HEK293 (cell line): ENCODE results near the gene RUNX1.

ENCODE experiments used
- BCL11A ChIP-seq: fragments of 450-650 bp; formaldehyde crosslinking; IDR thresholded peaks from 2 replicates; pipeline ENCODE4 v1.5.1; 2016; ENCODE audit warnings: low read depth, missing biosample characterization, missing genetic modification characterization
- GFI1B ChIP-seq: fragments of 450-650 bp; formaldehyde crosslinking; IDR thresholded peaks from 2 replicates; pipeline ENCODE4 v1.5.1; 2016; ENCODE audit warnings: missing biosample characterization, missing genetic modification characterization
- IKZF3 ChIP-seq: fragments of 450-650 bp; IDR thresholded peaks from 2 replicates; pipeline ENCODE4 v1.5.0; 2018; ENCODE audit warnings: missing biosample characterization, mild to moderate bottlenecking, missing genetic modification characterization, moderate library complexity
- KLF17 ChIP-seq: fragments of 450-650 bp; formaldehyde crosslinking; IDR thresholded peaks from 2 replicates; pipeline ENCODE4 v1.5.1; 2016; ENCODE audit warnings: missing biosample characterization, missing genetic modification characterization
- OVOL3 ChIP-seq: fragments of 450-650 bp; formaldehyde crosslinking; IDR thresholded peaks from 2 replicates; pipeline ENCODE4 v1.5.1; 2016; ENCODE audit warnings: missing biosample characterization, missing genetic modification characterization
- SALL2 ChIP-seq: fragments of 450-650 bp; formaldehyde crosslinking; IDR thresholded peaks from 2 replicates; pipeline ENCODE4 v1.5.0; 2017; ENCODE audit warnings: missing biosample characterization, mild to moderate bottlenecking, missing genetic modification characterization, borderline replicate concordance
- SCRT1 ChIP-seq: fragments of 450-650 bp; formaldehyde crosslinking; IDR thresholded peaks from 2 replicates; pipeline ENCODE4 v1.5.1; 2016; ENCODE audit warnings: missing biosample characterization, missing genetic modification characterization, borderline replicate concordance
- SP3 ChIP-seq: fragments of 450-650 bp; formaldehyde crosslinking; IDR thresholded peaks from 2 replicates; pipeline ENCODE4 v1.5.1; 2016; ENCODE audit warnings: missing biosample characterization, missing genetic modification characterization
- SP7 ChIP-seq: fragments of 450-650 bp; formaldehyde crosslinking; IDR thresholded peaks from 2 replicates; pipeline ENCODE4 v1.5.1; 2016; ENCODE audit warnings: missing biosample characterization, missing genetic modification characterization
- TRIM28 ChIP-seq: IDR thresholded peaks from 2 replicates; pipeline ENCODE4 v1.6.1; 2011; ENCODE audit warnings: low read length, control low read depth, borderline replicate concordance
- ZEB2 ChIP-seq: fragments of 450-650 bp; formaldehyde crosslinking; IDR thresholded peaks from 2 replicates; pipeline ENCODE4 v1.5.1; 2016; ENCODE audit warnings: missing biosample characterization, missing genetic modification characterization
- ZFP3 ChIP-seq: fragments of 450-650 bp; formaldehyde crosslinking; IDR thresholded peaks from 2 replicates; pipeline ENCODE4 v1.5.1; 2016; ENCODE audit warnings: low read depth, missing biosample characterization, missing genetic modification characterization
- ZFP41 ChIP-seq: fragments of 450-650 bp; formaldehyde crosslinking; IDR thresholded peaks from 2 replicates; pipeline ENCODE4 v1.5.1; 2016; ENCODE audit warnings: missing biosample characterization, missing genetic modification characterization, borderline replicate concordance
- ZNF114 ChIP-seq: fragments of 450-650 bp; formaldehyde crosslinking; IDR thresholded peaks from 2 replicates; pipeline ENCODE4 v1.5.0; 2017; ENCODE audit warnings: missing biosample characterization, missing genetic modification characterization
- ZNF121 ChIP-seq: fragments of 450-650 bp; formaldehyde crosslinking; IDR thresholded peaks from 2 replicates; pipeline ENCODE4 v1.5.1; 2016; ENCODE audit warnings: missing biosample characterization, missing genetic modification characterization
- ZNF138 ChIP-seq: fragments of 450-650 bp; formaldehyde crosslinking; IDR thresholded peaks from 2 replicates; pipeline ENCODE4 v1.5.1; 2016; ENCODE audit warnings: missing biosample characterization, missing genetic modification characterization, borderline replicate concordance
- ZNF18 ChIP-seq: fragments of 450-650 bp; formaldehyde crosslinking; IDR thresholded peaks from 2 replicates; pipeline ENCODE4 v1.5.1; 2016; ENCODE audit warnings: missing biosample characterization, missing genetic modification characterization
- ZNF23 ChIP-seq: fragments of 450-650 bp; formaldehyde crosslinking; IDR thresholded peaks from 2 replicates; pipeline ENCODE4 v1.5.1; 2016; ENCODE audit warnings: missing biosample characterization, missing genetic modification characterization, borderline replicate concordance
- ZNF266 ChIP-seq: fragments of 450-650 bp; formaldehyde crosslinking; IDR thresholded peaks from 2 replicates; pipeline ENCODE4 v1.5.1; 2016; ENCODE audit warnings: missing biosample characterization, missing genetic modification characterization, low read depth
- ZNF274 ChIP-seq, 2 experiments: fragments of 200-500 bp in 1 of 2; fragments of 450-650 bp in 1 of 2; sonication (Bioruptor generic) in 1 of 2; formaldehyde crosslinking in 1 of 2; IDR thresholded peaks; 2 replicates each; pipeline versions ENCODE4 v1.5.1 to v1.6.1; 2014 to 2016; ENCODE audit warnings: borderline replicate concordance in 1 of 2, inconsistent platforms in 1 of 2, low read length in 1 of 2, missing biosample characterization in 1 of 2, missing genetic modification characterization in 1 of 2
- ZNF292 ChIP-seq: fragments of 450-650 bp; formaldehyde crosslinking; IDR thresholded peaks from 2 replicates; pipeline ENCODE4 v1.5.1; 2016; ENCODE audit warnings: low read depth, missing biosample characterization, missing genetic modification characterization, borderline replicate concordance
- ZNF529 ChIP-seq: fragments of 450-650 bp; formaldehyde crosslinking; IDR thresholded peaks from 2 replicates; pipeline ENCODE4 v1.5.1; 2017; ENCODE audit warnings: missing genetic modification characterization, missing biosample characterization; ENCODE audit not compliant: insufficient replicate concordance
- ZNF530 ChIP-seq: fragments of 450-650 bp; formaldehyde crosslinking; IDR thresholded peaks from 2 replicates; pipeline ENCODE4 v1.5.1; 2016; ENCODE audit warnings: low read depth, missing biosample characterization, missing genetic modification characterization
- ZNF549 ChIP-seq: fragments of 450-650 bp; IDR thresholded peaks from 2 replicates; pipeline ENCODE4 v1.5.1; 2018; ENCODE audit warnings: missing biosample characterization, missing genetic modification characterization, mild to moderate bottlenecking, inconsistent platforms, moderate library complexity
- ZNF561 ChIP-seq: fragments of 450-650 bp; IDR thresholded peaks from 2 replicates; pipeline ENCODE4 v1.5.1; 2018; ENCODE audit warnings: missing biosample characterization, missing genetic modification characterization, borderline replicate concordance
- ZNF610 ChIP-seq: fragments of 450-650 bp; formaldehyde crosslinking; IDR thresholded peaks from 2 replicates; pipeline ENCODE4 v1.5.1; 2016; ENCODE audit warnings: missing biosample characterization, missing genetic modification characterization, borderline replicate concordance
- ZNF645 ChIP-seq: fragments of 450-650 bp; formaldehyde crosslinking; IDR thresholded peaks from 2 replicates; pipeline ENCODE4; 2016; ENCODE audit warnings: missing biosample characterization, missing genetic modification characterization
- ZNF658 ChIP-seq: fragments of 450-650 bp; formaldehyde crosslinking; IDR thresholded peaks from 2 replicates; pipeline ENCODE4; 2016; ENCODE audit warnings: missing biosample characterization, missing genetic modification characterization
- ZNF792 ChIP-seq: fragments of 450-650 bp; formaldehyde crosslinking; IDR thresholded peaks from 2 replicates; pipeline ENCODE4 v1.5.1; 2016; ENCODE audit warnings: missing biosample characterization, missing genetic modification characterization
- ZSCAN16 ChIP-seq: fragments of 450-650 bp; formaldehyde crosslinking; IDR thresholded peaks from 2 replicates; pipeline ENCODE4 v1.5.1; 2016; ENCODE audit warnings: missing biosample characterization, missing genetic modification characterization
- ZSCAN4 ChIP-seq: fragments of 450-650 bp; formaldehyde crosslinking; IDR thresholded peaks from 2 replicates; pipeline ENCODE4 v1.5.1; 2017; ENCODE audit warnings: missing biosample characterization, missing genetic modification characterization
- TF ChIP-seq, protein P1 (sequence below): fragments of 450-650 bp; formaldehyde crosslinking; IDR thresholded peaks from 2 replicates; pipeline ENCODE4 v1.5.1; 2016; ENCODE audit warnings: missing biosample characterization, missing genetic modification characterization

The RUNX1 gene

DNA sequence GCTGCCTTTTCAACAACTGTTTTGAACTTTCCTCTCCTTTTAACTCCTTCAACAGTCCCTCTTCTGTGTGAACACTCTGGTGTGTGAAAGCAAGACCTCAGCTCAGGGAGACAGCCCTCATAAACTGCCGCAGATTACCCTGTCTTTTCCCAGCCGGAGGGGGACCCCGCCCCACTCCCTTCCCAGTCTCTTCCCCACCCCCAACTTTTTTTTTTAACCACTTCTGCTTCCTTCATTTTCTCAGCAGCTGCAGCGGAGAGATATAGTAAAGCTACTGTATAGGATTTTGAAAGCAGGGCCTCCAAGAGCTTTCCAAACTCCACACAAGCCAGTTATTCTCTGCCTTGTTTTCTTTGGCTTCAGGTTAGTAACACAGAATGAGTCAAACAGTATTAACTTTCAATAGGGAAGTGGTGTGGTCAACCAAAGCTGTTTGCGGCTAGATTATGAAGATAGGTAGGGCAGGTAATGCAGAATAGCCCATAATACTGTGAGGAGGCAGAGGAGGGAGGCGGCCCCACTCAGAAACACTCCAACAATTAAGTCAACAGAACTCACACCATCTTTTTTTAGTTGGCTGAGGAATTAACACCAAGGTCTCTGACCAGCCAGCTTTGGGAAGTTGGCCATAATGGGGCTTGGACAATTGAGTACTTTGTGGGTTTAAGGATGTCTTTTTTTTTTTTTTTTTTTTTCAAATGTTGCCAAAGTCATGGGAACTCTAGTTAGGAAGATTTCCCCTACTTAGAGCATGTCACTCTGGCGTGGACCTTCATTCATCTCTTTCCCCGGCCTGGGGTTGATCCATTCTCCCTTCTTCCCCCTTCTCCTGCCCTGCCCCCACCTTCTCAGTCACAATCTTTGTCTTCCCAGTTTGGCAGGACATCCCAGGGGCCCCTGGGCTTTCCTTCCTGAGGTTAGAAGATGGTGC is 203.3 kb downstream of the RUNX1 start (continued):
- TF ChIP-seq, protein P1, sequence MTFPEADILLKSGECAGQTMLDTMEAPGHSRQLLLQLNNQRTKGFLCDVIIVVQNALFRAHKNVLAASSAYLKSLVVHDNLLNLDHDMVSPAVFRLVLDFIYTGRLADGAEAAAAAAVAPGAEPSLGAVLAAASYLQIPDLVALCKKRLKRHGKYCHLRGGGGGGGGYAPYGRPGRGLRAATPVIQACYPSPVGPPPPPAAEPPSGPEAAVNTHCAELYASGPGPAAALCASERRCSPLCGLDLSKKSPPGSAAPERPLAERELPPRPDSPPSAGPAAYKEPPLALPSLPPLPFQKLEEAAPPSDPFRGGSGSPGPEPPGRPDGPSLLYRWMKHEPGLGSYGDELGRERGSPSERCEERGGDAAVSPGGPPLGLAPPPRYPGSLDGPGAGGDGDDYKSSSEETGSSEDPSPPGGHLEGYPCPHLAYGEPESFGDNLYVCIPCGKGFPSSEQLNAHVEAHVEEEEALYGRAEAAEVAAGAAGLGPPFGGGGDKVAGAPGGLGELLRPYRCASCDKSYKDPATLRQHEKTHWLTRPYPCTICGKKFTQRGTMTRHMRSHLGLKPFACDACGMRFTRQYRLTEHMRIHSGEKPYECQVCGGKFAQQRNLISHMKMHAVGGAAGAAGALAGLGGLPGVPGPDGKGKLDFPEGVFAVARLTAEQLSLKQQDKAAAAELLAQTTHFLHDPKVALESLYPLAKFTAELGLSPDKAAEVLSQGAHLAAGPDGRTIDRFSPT = peak; percentile 95
- TF ChIP-seq ZFP3 (tag by site-specific recombination) (no peak), OVOL3 (peak; percentile 98), KLF17 (peak; percentile 100), IKZF3 (peak; percentile 96), ZNF549 (tag by site-specific recombination) (no peak), ZNF266 (0 out of 2 replicates have a peak, but pooled peaks have one; percentile 13), ZSCAN4 (tag by site-specific recombination) (no peak), SP3 (tag by site-specific recombination) (peak; percentile 48), ZNF114 (no peak), ZEB2 (tag by site-specific recombination) (peak; percentile 93), SP7 (tag by site-specific recombination) (peak; percentile 98), GFI1B (tag by site-specific recombination) (peak; percentile 97), ZNF610 (tag by site-specific recombination) (0 out of 2 replicates have a peak, but pooled peaks have one; percentile 32), ZNF658 (tag by site-specific recombination) (no peak), SALL2 (tag by site-specific recombination) (no peak), ZNF138 (no peak), ZNF792 (tag by site-specific recombination) (no peak), ZNF645 (tag by site-specific recombination) (no peak), ZNF18 (tag by site-specific recombination) (peak; percentile 87), ZNF561 (peak; percentile 98), SCRT1 (no peak), ZSCAN16 (tag by site-specific recombination) (peak; percentile 84), ZFP41 (tag by site-specific recombination) (no peak), BCL11A (peak; percentile 97), ZNF530 (tag by site-specific recombination) (no peak), ZNF121 (0 out of 2 replicates have a peak, but pooled peaks have one; percentile 36), ZNF23 (no peak), ZNF274 (IDR thresholded peaks at IDR 0.05; ENCODE audit: low read length) (no peak), ZNF274 (tag by site-specific recombination; IDR thresholded peaks at IDR 0.05; ENCODE audit: borderline replicate concordance) (no peak), ZNF292 (tag by site-specific recombination) (no peak), ZNF529 (tag by site-specific recombination) (no peak), TRIM28 (no peak)
